Glutamatergic neuron (in vitro differentiated cells): ENCODE measurements around the gene GPATCH1. TPM values are rescaled to one million over a fixed set of nuclear protein-coding genes. Genes with fewer than 3 reads are reported as not detected.
"Not testable (repeated sequence)": the region's sequence is repeated elsewhere in the genome, so short reads cannot be mapped to it uniquely, and the experiment has no call there.

ENCODE experiments used
- DNase-seq: peaks from one replicate; pipeline ENCODE4 v3.0.0; 2022
- H3K27ac Mint-ChIP-seq: one replicate; pipeline ENCODE4 v1.8.0; 2020; ENCODE audit warnings: mild to moderate bottlenecking, mixed read lengths, inconsistent platforms; ENCODE audit not compliant: unreplicated experiment
- H3K27me3 Mint-ChIP-seq: one replicate; pipeline ENCODE4 v1.8.0; 2020; ENCODE audit warnings: mild to moderate bottlenecking, moderate library complexity, mixed read lengths, inconsistent platforms; ENCODE audit not compliant: unreplicated experiment
- H3K36me3 Mint-ChIP-seq: one replicate; pipeline ENCODE4 v1.8.0; 2020; ENCODE audit warnings: mild to moderate bottlenecking, mixed read lengths, inconsistent platforms; ENCODE audit not compliant: unreplicated experiment
- H3K4me1 Mint-ChIP-seq: one replicate; pipeline ENCODE4 v1.8.0; 2020; ENCODE audit warnings: mild to moderate bottlenecking, low read depth, mixed read lengths, inconsistent platforms; ENCODE audit not compliant: unreplicated experiment
- H3K4me3 Mint-ChIP-seq: one replicate; pipeline ENCODE4 v1.8.0; 2020; ENCODE audit warnings: mild to moderate bottlenecking, mixed read lengths, inconsistent platforms; ENCODE audit not compliant: unreplicated experiment
- H3K9me3 Mint-ChIP-seq: one replicate; pipeline ENCODE4 v1.8.0; 2020; ENCODE audit warnings: mild to moderate bottlenecking, moderate library complexity, mixed read lengths, inconsistent platforms; ENCODE audit not compliant: unreplicated experiment
- CTCF ChIP-seq: fragments of 200-600 bp; sonication (generic); IDR thresholded peaks from one replicate; pipeline ENCODE4 v1.5.0; 2021; ENCODE audit not compliant: partially characterized antibody, unreplicated experiment
- total RNA-seq: library from RNA; stranded (reverse); fragmentation: NEBNext Ultra II Directional; extraction: Animal tissue kit (Norgen Biotek cat#: 25700); gene quantifications from one replicate; pipeline ENCODE4 v1.2.1, GENCODE V29; 2021; ENCODE audit not compliant: unreplicated experiment

Gene GPATCH1
- total RNA-seq, 1 donor from 2014 or later: 8.8 TPM

- no peak for DNase-seq
- H3K27ac Mint-ChIP-seq: no peak overlapping the region
- no peaks in the 10 kb centered on the region for H3K36me3 Mint-ChIP-seq
- no peaks in the 10 kb centered on the region for H3K4me1 Mint-ChIP-seq
- no peak for TF ChIP-seq CTCF
- H3K9me3 Mint-ChIP-seq: no peaks in the 10 kb centered on the region
- peaks cover 6% of the 10 kb centered on the region for H3K27me3 Mint-ChIP-seq
- no peak overlapping the region for H3K4me3 Mint-ChIP-seq
Measured at GRCh38 chr19:33150852-33151518, 70.0 kb downstream of the GPATCH1 start.

GRCh38 chr19:33152176-33152575 is 71.2 kb downstream of the GPATCH1 start:
- no peaks in the 10 kb centered on the region for H3K9me3 Mint-ChIP-seq
- no peak for DNase-seq
- no peak overlapping the region for H3K27ac Mint-ChIP-seq
- no peaks in the 10 kb centered on the region for H3K36me3 Mint-ChIP-seq
- TF ChIP-seq CTCF: no peak
- peaks cover 6% of the 10 kb centered on the region for H3K27me3 Mint-ChIP-seq
- H3K4me3 Mint-ChIP-seq: no peak overlapping the region
- H3K4me1 Mint-ChIP-seq: no peaks in the 10 kb centered on the region

GRCh38 chr19:33152625-33153024 is 71.6 kb downstream of the GPATCH1 start:
- DNase-seq, H3K4me1 Mint-ChIP-seq, H3K27ac Mint-ChIP-seq, H3K36me3 Mint-ChIP-seq, H3K27me3 Mint-ChIP-seq, H3K4me3 Mint-ChIP-seq, H3K9me3 Mint-ChIP-seq: not testable (repeated sequence)

GRCh38 chr19:33154313-33154712 is 73.3 kb downstream of the GPATCH1 start:
- H3K27me3 Mint-ChIP-seq, H3K4me3 Mint-ChIP-seq, DNase-seq, H3K36me3 Mint-ChIP-seq, H3K4me1 Mint-ChIP-seq, H3K9me3 Mint-ChIP-seq, H3K27ac Mint-ChIP-seq: not testable (repeated sequence)

- Mint-ChIP-seq H3K27ac (no peak overlapping the region), H3K9me3 (no peaks in the 10 kb centered on the region), H3K27me3 (peaks cover 2% of the 10 kb centered on the region), H3K4me1 (no peaks in the 10 kb centered on the region), H3K4me3 (no peak overlapping the region), H3K36me3 (peaks cover 9% of the 10 kb centered on the region)
- no peak for TF ChIP-seq CTCF
- no peak for DNase-seq
Measured at GRCh38 chr19:33156334-33156733, 75.4 kb downstream of the GPATCH1 start.

GRCh38 chr19:33157906-33158305 is 76.9 kb downstream of the GPATCH1 start:
- no peaks in the 10 kb centered on the region for H3K4me1 Mint-ChIP-seq
- no peak for DNase-seq
- no peak overlapping the region for H3K4me3 Mint-ChIP-seq
- peaks cover 2% of the 10 kb centered on the region for H3K27me3 Mint-ChIP-seq
- no peak for TF ChIP-seq CTCF
- peaks cover 9% of the 10 kb centered on the region for H3K36me3 Mint-ChIP-seq
- no peaks in the 10 kb centered on the region for H3K9me3 Mint-ChIP-seq
- no peak overlapping the region for H3K27ac Mint-ChIP-seq
